Hepatic stellate cell (primary cell): ENCODE measurements around the gene PACS1.

ENCODE experiments used
- DNase-seq: peaks from one replicate; pipeline ENCODE4 v3.0.0; 2011; ENCODE audit warnings: low spot score

PACS1 gene

GRCh38 chr11:66187453-66187852, 117.4 kb downstream of the PACS1 start:
- DNase-seq, result no peak

DNA sequence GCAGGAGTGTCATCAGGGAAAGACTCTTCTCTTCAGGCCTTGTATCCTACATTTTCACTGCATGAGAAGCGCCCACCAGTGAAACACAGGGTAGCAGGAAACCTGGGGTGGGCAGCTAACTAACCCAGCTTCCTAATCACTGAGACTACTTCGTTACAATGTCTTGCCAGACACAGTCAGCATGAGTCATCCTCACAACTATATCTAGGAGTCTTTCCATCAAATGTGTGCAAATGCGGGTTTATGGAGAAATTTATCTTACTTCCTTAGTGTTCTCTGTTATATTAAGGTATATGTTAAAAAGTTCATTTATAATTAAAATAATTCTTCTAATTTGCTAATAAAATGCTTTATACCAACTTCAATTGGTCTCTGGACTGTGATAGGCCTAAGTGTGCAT, 118.5 kb downstream of the PACS1 start:
- DNase-seq, result peak; percentile 45

GRCh38 chr11:66189031-66189745, 119.1 kb downstream of the PACS1 start:
- DNase-seq, result no peak

DNA sequence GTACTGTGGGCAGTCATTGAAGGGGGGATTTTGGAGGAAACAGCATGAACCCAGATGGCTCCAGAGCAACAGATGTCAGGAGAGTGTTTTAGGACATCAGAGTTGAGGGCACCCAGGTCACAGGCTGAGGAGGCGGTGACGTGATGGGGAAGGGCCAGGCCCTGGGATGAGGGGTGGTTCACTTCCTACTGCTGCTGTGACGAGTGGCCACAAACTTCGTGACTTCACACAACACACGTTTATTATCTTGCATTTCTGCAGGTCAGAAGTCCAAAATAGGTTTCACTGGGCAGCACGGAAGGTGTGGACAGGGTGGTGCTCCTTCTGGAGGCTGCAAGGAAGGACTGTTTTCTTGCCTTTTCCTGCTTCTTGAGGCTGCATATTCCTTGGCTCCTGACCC, 120.7 kb downstream of the PACS1 start:
- DNase-seq, result no peak

- DNase-seq, result no peak
Measured at GRCh38 chr11:66192181-66192863, 122.2 kb downstream of the PACS1 start.

GRCh38 chr11:66194391-66194790, 124.3 kb downstream of the PACS1 start:
- no peak for DNase-seq

- DNase-seq, result no peak
Measured at GRCh38 chr11:66195867-66196266, 125.8 kb downstream of the PACS1 start.

DNA sequence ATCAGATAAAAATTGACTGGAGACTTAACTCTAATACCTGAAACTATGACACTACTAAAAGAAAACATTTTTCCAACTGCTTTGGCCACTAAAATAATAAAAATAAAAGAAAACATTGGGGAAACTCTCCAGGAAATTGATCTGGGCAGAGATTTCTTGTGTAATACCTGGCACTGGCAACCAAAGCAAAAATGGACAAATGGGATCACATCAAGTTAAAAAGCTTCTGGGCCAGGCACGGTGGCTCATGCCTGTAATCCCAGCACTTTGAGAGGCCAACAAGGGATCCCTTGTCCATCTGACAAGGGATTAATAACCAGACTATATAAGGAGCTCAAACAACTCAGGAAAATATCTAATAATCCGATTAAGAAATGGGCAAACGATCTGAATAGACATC, 133.8 kb downstream of the PACS1 start:
- no peak for DNase-seq

GRCh38 chr11:66204412-66204811, 134.3 kb downstream of the PACS1 start:
- no peak for DNase-seq

DNA sequence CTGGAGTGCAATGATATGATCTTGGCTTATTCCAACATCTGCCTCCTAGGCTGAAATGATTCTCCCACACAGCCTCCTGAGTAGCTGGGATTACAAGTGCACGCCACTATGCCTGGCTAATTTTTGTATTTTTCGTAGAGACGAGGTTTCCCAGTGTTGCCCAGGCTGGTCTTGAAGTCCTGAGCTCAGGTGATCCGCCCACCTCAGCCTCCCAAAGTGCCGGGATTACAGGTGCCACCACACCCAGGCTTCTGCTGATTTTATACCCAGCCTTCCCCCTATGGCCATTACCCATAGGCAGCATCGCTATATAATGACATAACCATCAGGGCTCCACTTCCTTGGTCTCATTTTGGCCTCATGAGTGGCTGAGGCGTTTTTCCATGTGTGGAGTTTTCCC, 137.7 kb downstream of the PACS1 start:
- DNase-seq, result no peak

- no peak for DNase-seq
Measured at GRCh38 chr11:66211100-66211499, 141.0 kb downstream of the PACS1 start.

GRCh38 chr11:66216911-66217310, 146.8 kb downstream of the PACS1 start:
- DNase-seq, result no peak

GRCh38 chr11:66218036-66218435, 148.0 kb downstream of the PACS1 start:
- DNase-seq, result no peak

DNA sequence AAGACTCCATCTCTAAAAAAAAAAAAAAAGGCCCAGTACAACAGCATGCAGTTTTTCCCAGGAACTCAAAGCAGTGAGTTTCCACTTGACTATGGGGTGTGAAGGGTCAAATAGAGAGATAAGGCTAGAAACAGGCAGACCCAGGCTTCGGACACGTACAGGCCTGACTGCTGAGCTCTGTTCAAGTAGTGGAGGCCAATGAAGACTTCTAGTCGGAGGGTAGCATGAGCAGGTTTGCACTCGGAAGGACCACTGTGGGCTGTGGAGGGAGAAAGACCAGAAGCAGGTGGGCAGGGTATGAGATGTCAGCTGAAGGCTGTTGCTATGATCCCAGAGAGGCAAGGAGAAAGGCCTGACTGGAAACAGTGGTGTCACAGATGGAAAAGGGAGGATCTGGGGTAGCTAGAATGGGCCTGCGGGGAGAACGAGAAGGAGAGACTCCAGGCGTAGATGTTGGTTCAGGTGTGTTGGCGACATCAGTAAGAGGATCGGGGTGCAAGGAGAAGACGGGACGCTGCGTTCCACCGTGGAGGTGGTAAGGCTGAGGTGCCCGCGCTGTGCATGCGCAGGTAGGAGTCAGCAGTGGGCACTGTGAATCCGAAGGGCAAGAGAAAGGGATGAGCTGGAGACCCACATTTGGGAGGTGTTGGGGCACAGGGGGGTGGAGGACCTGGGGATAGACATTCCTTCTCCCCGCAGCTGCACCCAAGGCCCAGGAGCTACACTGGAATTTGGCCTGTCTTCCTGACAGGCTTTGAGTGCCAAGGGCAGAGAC, 149.0 kb downstream of the PACS1 start:
- DNase-seq, result no peak

- DNase-seq, result no peak
Measured at GRCh38 chr11:66219846-66220565, 149.9 kb downstream of the PACS1 start.

DNA sequence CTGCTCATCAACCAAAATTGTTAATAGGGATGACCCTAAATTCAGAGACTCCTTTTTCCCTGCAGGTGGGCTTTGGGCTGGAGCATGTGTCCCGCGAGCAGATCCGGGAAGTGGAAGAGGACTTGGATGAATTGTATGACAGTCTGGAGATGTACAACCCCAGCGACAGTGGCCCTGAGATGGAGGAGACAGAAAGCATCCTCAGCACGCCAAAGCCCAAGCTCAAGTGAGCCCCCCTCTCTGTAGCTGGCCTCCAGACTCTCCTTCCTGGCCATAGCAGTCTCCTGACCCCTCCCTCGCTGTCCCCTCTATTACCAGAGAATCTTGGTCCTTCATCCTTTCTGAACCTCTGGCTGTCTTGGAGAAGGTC, 150.5 kb downstream of the PACS1 start:
- DNase-seq, result no peak

GRCh38 chr11:66221012-66221411, 150.9 kb downstream of the PACS1 start:
- DNase-seq, result no peak

DNA sequence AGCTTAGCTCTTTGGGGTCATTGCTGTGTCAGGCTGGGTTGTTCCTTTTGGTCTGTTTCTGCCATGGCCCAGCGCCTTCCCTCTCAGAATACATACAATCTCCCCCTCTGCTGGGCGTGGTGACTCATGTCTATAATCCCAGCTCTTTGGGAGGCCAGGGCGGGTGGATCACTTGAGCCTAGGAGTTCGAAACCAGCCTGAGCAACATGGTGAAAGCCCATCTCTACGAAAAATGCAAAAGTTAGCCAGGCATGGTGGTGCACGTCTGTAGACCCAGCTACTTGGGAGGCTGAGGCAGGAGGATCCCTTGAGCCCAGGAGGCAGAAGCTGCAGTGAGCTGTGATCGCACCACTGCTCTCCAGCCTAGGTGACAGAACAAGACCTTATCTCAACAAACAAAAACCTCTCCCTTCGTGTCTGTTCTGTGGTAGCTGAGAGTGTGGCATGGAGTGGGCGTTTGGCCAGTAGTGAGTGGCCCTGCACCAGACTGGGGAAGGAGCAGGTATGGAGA, 151.7 kb downstream of the PACS1 start:
- no peak for DNase-seq

DNA sequence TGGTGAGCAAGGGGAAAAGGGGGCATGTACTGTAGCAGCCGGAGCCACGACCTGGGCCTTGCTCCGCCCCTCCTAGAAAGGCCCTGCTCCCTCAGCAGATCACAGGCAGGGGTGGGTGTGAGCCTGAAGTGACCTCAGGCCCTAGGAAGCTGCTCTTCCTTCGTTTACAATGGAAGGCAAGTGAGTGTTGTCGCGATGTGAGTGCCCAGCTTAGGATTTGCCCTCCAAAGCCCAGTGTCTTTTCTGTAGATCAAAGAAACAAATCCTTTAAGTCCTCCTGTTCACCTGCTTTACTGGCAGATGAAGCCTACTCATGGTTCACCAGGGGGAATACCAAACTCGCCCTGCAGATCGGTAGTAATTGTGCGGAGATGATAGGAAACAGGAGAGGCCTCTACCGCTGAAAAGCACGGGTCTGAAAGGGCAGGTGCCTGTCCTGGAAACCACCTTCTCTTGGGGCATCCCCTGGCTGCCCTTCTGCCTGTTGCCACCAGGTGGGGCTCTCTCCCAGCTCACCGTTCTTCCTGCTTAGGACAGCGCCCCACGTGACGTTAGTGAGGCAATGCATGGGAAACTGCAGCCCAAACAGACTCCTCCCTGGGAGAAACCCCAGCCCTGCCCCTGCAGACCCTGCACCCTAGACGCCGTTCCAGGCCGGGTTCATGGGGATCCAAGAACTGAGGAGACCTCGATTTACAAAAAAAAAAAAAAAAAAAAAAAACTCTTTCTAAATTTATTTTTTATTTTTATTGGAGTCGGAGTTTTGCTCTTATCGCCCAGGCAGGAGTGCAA, 152.5 kb downstream of the PACS1 start:
- peak; percentile 91 for DNase-seq

GRCh38 chr11:66224226-66224855, 154.3 kb downstream of the PACS1 start:
- no peak for DNase-seq

GRCh38 chr11:66225066-66225465, 155.0 kb downstream of the PACS1 start:
- DNase-seq, result no peak
